ENCODE data around the gene ZP2.

- TF ChIP-seq CTCF (IDR thresholded peaks at IDR 0.05), result no peak
- no peak for TF ChIP-seq POLR2A (IDR thresholded peaks at IDR 0.05)
These were observed 44.0 kb downstream of the ZP2 start for GRCh38 chr16:21167360-21167759.
